ENCODE measurements around the gene SELENON.
"Not testable (repeated sequence)": the region's sequence is repeated elsewhere in the genome, so short reads cannot be mapped to it uniquely, and the experiment has no call there.

The SELENON gene

DNA sequence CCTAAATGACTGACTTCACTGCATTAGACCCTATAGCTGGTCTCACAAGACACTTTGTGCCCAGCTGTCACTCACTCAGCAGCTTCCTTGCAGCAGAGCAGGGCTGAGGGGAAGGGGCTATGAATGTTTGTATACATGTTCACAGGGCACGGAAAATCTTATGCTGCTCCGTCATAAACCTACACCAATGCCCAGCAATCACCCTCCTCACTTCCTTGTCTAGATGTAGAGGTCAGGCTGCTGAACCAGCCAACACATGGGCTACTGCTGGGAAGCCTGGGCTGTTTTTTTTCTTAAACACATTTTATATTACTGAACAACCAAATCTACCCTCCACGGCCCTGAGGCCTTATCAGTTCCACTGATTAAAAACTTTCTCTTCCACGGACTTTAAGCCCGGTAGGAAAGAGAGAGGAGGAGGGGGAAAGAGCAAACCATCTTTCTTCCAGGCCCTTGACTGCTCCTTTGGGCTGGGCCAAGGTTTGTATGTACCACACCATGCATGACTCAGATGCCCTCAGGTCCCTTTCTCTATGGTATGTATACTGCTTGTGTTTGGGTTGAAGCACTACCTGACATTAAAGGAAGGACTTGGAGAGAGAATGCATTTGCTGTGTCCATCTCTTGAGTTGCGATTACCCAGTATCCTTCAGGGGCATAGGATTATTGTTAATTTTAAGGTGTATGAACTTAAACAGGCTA lies 32.5 kb downstream of the SELENON start:
- no peak for DNase-seq

DNA sequence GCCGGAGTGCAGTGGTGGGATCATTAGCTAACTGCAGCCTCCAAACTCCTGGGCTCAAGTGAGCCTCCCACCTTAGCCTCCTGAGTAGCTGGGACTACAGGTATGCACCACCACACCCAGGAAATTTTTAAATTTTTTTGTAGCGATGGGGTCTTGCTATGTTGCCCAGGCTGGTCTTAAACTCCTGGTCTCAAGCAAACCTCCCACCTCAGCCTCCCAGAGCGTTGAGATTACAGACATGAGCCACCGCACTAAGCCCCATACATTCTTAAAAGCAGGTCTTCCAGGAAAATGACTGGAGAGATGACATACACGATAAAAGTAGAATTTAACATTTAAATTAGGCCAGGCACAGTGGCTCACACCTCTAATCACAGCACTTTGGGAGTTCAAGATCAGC lies 33.2 kb downstream of the SELENON start:
- no peak for DNase-seq

DNA sequence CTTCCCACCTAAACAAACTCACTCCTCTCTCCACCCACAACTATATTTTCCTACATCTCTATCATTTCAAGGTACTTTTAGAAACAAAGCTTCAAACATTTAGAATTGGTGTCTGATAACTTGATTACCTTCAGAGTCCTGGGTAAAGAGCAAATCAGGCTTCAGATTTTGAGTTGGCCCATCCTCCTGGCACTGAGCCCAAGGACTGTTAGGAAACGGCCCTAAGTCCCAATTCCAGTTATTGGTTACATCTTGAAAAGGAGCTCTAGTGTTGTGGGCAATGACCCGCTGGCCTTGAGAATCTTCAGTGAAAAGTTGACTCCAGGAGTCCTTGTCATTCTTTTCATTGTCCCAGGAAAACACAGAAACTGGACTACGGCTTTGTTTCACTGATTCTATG lies 34.9 kb downstream of the SELENON start:
- no peak for DNase-seq

DNA sequence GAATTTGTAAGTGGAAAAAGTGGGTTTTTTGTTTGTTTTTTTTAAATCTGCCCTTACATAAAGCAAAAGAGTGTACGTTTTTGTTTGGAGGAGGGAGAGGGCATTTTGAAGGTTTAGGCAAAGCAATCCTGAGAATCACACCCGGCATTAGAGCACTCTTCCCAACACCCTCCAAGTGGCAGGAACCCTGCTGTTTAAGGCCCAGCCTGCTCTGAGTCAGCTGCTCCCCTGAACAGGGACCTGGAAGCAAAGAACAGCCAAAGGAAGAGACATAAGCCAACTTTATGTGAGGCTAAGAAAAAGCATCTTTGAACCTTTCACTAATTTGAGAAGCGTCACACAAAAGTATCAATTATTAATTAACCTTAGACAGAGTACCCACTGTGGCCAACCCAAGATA lies 36.7 kb downstream of the SELENON start:
- no peak for DNase-seq

DNA sequence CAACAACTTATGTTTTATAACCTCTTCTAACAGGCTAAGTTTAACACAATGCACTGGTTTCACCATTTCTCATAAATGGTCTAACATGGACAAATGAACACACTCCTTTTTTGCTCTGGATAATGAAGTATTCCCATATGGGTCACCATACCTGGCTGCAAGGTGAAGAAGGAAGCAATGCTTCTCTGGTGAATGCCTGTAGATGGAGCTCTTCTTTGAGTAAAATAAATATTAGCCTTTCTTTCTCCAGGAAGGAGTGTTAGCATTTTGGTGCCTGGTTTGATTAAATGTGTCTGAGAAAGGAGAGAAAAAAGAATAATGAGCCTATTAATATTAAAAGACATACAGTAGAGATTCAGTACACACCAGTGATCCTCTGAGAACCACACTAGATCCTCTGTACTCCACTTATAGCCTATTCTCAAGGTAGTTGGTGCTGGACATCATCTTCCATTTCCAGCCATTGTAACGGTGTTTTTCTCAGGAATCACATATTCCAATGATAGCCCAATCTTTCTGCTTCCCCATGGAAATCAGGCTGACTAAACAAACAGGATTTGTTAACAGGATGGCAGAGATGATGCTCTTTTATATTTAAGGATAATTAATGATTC lies 37.4 kb downstream of the SELENON start:
- DNase-seq, result peak; percentile 16 to 42

DNA sequence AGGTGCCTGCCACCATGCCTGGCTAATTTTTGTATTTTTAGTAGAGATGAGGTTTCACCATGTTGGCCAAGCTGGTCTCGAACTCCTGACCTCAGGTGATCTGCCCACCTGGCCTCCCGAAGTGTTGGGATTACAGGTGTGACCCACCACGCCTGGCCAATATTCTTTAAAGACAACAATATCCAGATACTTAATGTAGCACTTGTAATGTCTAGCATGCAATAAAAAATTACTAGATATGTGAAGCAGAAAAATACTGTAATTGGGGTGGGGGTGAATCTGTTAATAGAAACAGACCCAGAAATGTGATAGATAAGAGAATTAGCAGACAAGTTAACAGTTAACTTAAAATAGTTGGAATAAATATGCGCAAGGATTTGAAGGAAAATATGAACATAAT lies 39.8 kb downstream of the SELENON start:
- DNase-seq, result not testable (repeated sequence)

DNA sequence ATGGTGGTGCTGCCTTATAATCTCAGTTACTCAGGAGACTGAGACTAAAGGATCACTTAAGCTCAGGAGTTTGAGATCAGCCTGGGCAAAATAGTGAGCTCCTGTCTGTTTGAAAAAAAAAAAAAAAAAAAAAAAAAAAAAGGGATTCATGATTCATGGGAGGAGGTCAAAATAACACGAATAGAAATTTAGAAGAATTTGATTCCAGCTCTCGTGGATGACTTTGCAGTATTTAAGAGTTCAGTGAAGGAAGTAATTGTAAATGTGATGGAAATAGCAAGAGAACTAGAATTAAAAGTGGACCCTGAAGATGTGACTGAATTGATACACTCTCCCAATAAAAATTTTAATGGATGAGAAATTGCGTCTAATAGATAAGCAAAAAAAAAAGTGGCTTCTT lies 43.5 kb downstream of the SELENON start:
- DNase-seq, result no peak

DNA sequence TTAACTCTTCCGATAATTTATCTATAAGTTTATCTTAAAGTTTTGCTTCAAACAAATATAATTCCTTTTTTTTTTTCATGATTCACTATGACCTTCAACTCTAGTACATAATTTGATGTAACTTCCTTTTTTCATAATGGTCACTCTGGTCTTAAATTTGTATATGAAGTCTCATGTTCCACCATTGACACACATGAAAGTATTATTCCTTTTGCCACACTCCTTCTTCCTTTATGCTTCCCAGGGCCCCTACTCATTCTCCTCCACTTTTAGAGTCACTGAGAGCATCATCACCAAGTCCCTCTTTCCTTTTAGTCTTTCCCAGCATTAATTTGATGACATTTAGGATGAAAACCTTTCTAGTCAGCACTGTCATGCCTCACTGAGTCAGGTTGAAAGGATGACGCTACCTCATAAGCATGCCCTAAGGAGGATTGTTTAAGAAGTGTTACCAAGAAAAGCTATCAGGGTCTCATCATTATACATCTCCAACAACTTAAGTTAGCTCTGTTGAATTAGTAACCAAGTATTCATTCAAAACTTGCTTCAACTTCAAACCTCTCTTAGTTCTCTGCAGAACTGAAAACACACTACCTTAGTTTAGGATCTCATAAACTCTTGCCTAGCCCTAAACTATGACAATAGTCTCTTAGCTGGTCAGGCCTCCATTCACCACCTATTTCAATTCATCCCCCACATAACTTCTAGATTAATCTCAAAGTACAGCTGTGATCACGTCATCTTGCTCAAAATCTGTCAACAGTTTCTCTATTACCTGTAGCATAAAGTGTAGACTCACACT lies 44.7 kb downstream of the SELENON start:
- DNase-seq, result no peak

DNA sequence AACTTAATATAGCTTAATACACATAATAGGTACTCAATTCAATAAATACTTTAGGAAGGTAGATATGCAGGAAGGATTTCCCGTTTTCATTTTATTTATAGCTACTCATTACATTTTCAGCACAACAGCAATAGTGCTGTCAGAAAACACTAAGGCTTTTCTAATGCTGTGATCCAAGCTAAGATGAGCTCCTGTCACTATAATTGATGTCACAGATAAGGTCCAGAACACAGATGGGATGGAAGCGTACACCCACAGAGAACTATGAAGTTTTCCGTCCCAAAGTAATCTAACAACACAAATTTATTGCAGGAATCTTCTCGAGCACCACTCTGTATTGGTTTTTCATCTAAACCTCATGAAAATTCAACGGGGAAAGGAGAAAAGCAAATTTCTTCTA lies 45.7 kb downstream of the SELENON start:
- DNase-seq, result no peak

DNA sequence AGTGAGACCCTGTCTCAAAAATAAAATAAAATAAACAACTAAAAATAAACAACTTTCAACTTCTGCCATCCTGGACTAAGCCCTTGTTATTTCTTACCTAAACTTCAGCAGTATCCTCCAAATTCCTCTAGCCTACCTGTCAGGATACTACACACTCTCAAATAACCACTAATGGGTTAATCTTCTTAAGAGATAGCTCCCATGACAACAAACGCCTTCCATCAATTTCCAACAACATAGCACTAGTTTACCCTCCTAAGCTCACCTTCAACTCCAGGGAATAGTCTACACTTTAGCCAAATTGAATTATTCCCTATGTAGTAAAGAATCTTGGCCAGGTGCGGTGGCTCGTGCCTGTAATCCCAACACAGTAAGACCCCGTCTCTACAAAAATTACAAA lies 47.9 kb downstream of the SELENON start:
- no peak for DNase-seq

DNA sequence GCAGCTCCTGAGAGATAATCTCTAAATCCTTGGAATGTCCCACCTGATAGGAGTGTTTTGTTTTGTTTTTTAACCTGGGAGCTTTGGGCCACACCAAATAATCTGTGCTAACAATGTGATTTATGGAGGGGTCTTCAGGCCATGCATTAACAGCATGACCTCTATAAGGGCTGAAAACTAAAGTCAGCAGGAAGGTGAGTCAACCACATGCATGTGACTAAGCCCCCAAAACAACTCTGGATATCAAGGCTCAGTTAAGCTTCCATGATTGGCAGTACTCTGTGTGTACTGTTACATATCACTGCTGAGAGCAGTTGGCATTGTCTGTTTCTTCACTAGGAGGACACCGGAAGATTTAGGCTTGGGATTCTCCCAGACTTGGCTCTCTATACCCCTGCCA lies 48.5 kb downstream of the SELENON start:
- no peak for DNase-seq

DNA sequence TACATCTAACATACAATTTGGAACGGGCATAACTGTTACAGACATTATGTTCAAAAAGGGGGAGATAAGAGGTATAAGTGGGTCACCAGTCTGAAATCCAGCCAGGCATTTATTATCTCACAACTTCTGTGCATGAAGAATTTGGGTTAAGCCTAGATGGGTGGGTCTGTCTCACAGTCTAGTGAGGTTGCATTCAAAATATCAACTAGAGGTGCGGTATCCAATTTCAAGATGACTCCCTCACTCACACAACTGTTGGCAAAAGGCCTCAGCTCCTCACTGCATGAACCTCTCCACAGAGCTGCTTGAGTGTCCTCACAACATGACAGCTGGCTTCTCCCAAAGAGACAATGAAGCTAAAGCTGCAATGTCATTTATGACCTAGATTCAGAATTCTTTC lies 54.6 kb downstream of the SELENON start:
- DNase-seq, result no peak

DNA sequence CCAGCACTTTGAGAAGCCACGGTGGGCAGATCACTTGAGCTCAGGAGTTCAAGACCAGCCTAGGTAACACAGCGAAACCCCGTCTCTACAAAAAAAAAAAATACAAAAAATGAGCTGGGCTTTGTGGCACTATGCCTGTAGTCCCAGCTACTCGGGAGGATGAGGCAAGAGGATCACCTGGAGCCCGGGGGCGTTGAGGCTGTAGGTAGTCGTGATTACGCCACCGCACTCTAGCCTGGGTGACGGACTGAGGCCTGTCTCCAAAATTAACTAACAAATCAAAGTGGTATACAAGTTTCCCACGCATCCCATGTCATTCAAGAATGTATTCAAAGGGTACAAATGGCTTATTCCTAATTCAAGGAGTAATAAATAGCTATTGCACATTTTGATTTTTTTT lies 56.9 kb downstream of the SELENON start:
- DNase-seq, result no peak

DNA sequence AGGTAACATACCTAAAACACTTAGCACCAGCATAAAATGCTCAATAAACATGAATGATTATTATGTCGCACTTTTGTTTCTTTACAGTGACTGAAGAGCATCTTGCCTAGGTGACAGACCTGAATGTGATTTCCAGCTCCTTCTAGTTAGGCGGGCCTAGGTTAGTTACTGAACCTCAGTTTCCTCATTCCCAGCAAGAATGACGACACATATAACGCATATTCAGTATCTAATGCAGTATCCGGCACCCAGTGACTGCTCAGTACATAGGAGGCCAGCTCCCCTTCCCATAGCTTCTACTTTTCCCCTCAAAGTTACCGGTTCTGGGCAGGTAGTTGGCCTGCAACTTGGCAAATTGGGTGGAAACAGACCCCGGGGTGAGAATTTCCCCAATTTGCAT lies 58.5 kb downstream of the SELENON start:
- peak; percentile 10 to 16 for DNase-seq

DNA sequence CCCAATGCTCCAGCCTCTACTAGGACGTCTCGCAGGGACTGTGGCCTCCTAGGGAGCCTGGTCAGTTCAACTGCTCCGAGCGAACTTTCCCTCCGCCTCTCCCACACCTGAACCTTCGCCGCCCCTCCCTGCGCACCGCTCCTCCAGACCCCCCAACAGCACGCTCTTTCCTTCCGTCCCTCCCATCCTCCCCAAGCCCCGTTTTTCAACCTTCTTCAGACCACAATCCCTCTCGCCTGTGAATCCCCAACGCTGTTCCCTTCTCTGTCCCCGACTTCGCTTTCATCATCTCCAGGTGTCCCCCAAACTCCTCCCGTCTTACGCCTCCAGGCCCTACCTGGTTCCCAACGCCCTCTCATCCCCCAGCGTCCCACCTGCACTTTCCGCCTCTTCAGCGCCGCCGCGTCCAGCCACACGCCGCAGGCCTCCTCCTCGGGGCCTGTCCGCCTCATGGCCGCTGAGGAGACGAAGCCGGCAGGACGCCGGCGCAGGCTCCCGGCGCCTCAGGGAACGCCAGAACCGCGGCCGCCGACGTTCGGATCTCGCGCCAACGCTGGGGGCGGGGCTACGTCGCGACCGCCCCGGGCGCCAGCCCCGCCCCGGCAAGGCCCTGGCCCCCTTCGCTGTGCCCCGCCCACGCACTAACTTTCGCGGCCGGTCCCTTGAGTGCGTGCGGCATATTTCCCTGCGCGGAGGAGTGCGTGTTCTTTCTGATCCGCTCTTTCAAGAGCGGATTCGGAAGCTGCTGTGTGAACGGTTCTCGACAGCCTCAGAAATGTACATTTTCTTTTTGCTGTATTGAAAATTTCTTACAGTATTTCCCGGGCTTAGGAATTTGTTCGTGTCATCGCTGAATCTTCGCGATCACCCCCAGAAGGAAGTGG lies 59.2 kb downstream of the SELENON start, which contains the start of gene AUNIP:
AUNIP (minus strand) TSS at position 552 of the 884 bp plus-strand sequence; CDS start at position 452, 100 bp downstream.
- DNase-seq, result peak; percentile 86 to 88

DNA sequence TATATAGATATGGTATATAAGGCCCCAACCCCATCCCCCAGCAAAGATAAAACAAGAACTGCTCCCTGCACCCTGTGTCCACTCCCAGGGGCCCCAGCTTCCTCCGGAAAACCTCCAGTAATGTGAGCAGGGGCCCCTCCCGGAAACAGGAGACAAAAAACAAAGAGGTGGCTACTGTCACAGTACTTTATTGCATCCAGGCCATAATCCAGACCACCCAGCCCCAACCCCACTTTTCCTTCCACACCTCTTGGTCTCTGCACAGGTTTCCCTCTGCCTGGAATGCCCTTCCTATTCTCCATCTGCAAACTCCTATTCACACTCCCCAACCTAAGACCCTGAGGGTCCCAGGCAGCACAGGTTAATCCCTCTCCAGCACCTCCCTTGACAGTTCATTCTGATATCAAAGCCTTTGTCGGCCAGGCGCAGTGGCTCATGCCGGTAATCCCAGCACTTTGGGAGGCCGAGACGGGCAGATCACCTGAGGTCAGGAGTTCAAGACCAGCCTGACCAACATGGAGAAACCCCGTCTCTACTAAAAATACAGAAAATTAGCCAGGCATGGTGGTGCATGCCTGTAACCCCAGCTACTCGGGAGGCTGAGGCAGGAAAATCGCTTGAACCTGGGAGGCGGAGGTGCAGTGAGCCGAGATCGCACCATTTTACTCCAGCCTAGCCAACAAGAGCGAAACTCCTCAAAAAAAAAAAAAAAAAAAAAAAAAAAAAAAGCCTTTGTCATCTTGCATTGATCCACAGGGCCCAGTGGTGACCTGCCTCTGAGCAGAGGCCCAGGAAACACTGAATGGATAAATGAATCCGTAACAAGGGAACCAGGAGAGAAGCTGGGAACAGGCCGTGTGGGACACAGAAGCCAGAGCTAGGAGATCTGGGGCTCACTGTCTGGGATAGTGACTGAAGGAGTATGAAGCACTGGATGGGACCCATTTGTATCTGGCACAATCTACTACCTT lies 61.6 kb downstream of the SELENON start:
- DNase-seq, result peak; percentile 93

DNA sequence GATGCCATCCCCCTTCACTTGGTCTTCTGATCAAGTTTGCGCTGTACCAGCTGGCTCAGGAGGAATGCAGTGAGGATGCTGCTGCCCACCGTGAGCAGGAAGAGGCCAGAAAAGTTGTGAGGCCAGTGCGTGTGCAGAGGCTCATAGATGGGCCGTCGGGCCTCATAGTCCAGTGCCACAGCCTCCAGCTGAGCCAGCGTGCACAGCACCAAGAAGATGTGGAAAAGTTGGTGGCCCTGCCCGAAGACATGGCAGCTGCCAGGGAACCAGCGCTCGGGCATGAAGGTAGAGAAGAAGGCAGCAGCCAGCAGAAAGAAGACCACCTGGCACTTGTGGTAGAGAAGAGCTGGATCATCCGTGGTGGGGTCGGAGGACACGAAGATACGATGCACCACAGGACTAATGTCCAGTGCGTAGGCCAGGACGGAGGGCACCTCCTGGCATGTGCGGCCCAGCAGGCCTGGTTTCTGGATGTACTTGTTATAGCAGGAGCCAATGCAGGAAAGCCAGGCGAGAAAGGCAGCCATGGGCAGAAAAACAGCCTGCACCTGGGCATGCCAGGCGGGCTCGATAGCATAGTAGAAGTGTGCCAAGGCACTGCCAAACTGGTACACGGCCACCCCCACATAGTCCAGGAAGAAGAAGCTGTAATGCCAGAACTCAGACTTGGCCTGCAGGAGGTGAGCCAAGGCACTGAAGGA lies 62.9 kb downstream of the SELENON start:
- DNase-seq, result no peak

DNA sequence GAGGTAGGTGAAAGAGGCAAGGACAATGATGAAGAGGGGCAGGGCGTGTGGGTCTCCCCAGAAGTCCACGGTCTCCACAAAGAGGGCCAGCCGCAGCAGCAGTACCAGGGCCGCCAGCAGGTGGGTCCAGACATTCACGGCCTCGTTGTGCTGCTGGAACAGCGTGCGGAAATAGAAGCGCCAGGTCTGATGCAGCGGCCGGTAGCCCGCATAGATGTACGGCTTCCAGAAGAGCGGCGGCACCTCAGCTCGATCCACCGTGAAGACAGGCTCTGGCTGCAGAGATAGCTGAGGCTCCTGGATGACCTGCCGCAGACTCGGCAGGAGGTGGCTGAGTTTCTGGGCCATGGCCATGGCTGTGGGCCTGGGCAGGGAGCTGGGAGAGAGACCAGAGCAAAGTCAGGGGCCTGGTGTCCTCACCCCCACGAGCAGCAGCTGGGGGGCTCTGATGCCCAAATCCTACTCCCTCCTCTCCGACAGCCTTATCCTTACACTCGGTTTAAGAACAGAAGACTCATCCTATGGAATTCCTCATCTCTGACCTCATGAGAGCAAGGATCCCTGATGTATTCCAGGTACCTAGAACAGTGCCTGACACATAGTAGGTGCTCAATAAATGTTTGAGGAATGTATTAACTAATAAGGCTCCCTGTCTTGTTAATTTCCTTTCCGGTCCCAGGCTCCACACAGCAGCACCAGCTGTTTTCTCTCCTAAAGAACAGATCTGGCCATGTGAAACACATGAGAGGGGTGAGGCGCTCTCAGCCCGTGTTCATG lies 63.7 kb downstream of the SELENON start:
- no peak for DNase-seq

DNA sequence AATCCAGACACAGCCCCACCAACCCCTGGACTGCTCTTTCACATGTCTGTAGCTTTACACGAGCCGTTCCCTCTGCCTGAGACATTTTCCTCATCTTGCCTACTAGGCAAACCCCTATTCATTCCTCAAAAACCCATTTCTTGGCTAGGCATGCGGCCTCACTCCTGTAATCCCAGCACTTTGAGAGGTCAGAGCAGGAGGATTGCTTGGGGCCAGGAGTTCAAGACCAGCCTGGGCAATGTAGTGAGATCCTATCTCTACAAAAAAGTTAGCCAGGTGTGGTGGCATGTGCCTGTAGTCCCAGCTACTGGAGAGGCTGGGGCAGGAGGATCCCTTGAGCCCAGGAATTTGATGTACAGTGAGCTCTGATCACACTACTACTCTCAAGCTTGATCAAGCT lies 64.4 kb downstream of the SELENON start:
- no peak for DNase-seq

DNA sequence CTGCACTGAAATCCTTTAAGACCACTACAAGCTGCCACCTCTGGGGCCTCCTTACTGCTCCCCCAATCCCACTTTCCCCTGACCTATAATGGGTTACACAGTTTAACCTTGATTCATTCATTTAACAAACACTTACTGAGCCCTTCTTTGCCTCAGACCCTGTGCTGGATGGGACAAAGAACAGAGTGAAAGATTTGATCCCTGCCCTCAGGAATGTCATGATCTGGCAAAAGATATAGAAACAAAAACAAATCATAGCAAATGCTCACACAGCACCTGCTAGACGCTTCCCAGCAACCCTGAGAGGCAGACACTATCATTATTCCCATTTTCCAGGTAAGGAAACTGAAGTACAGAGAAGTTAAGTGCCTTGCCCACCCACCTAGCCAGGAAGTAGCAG lies 66.3 kb downstream of the SELENON start:
- DNase-seq, result no peak
